Endothelial cell of umbilical vein (primary cell): ENCODE data around the gene UBE2E1. TPM values are rescaled to one million over a fixed set of nuclear protein-coding genes. Genes with fewer than 3 reads are reported as not detected.

Experiments used
- BruUV-seq: library from RNA; stranded (reverse); fragments of 400-500 nt; replicated peaks from 2 replicates; lab custom pipeline; 2021; lab: Mats Ljungman, UMichigan
- CTCF ChIA-PET: fragments of 300-600, 350-600 bp; sonication (Branson Sonifier 250); formaldehyde crosslinking; loops from one replicate; lab custom pipeline; 2021; ENCODE audit warnings: antibody characterized with exemption, inconsistent platforms; lab: Charles Lee
- POLR2A ChIA-PET: fragments of 300-600, 350-600 bp; sonication (Branson Sonifier 250); formaldehyde crosslinking; loops from one replicate; lab custom pipeline; 2021; ENCODE audit warnings: antibody characterized with exemption, inconsistent platforms; lab: Charles Lee
- DNase-seq: peaks from one replicate; pipeline ENCODE4 v3.0.0-alpha.2; 2011; ENCODE audit warnings: low read depth, low spot score
- FAIRE-seq: peaks from 2 replicates; lab custom pipeline; 2011; peaks lifted over from hg19 to GRCh38; lab: Jason Lieb, UNC
- H2AFZ ChIP-seq: 2 replicates; pipeline ENCODE4 v1.6.0; 2012; ENCODE audit warnings: low read depth, low read length, control low read depth, inconsistent platforms
- H3K27ac ChIP-seq: 2 replicates; pipeline ENCODE4 v1.5.1; 2011; ENCODE audit warnings: low read depth, mild to moderate bottlenecking, control low read depth, low read length, moderate library complexity; ENCODE audit not compliant: insufficient read depth
- H3K27me3 ChIP-seq, 2 experiments: 2 replicates each; pipeline versions ENCODE4 v1.6.0 to v1.6.1; 2011; ENCODE audit warnings: low read length in 2 of 2, mixed read lengths in 1 of 2; ENCODE audit not compliant: control insufficient read depth in 2 of 2, insufficient read depth in 2 of 2
- H3K36me3 ChIP-seq, 2 experiments: 2 replicates in 1 of 2; 3 replicates in 1 of 2; pipeline ENCODE4 v1.5.1; 2011; ENCODE audit warnings: low read length in 2 of 2, mild to moderate bottlenecking in 1 of 2, moderate library complexity in 1 of 2; ENCODE audit not compliant: control insufficient read depth in 2 of 2, insufficient read depth in 2 of 2; ENCODE audit errors: extremely low read depth in 1 of 2
- H3K4me1 ChIP-seq: 3 replicates; pipeline ENCODE4 v1.5.1; 2011; ENCODE audit warnings: mild to moderate bottlenecking, low read length; ENCODE audit not compliant: control insufficient read depth, insufficient read depth; ENCODE audit errors: extremely low read depth
- H3K4me2 ChIP-seq: 2 replicates; pipeline ENCODE4 v1.6.1; 2011; ENCODE audit warnings: low read length, control low read depth, mixed read lengths; ENCODE audit not compliant: insufficient read depth
- H3K4me3 ChIP-seq, 3 experiments: fragments of 200-600 bp in 1 of 3; sonication (generic), shearing (Covaris generic) in 1 of 3; replicated peaks in 1 of 3; 2 replicates each; pipeline ENCODE4 v1.5.1; 2011 to 2016; ENCODE audit warnings: control low read depth in 3 of 3, low read length in 3 of 3, mild to moderate bottlenecking in 2 of 3, inconsistent platforms in 1 of 3, low read depth in 1 of 3, moderate library complexity in 1 of 3; ENCODE audit not compliant: insufficient read depth in 1 of 3
- H3K79me2 ChIP-seq: 2 replicates; pipeline ENCODE4 v1.6.0; 2012; ENCODE audit warnings: low read length, inconsistent platforms; ENCODE audit not compliant: control insufficient read depth, insufficient read depth
- H3K9ac ChIP-seq: replicated peaks from 2 replicates; pipeline ENCODE3; 2011; ENCODE audit warnings: low read length, control low read depth; ENCODE audit not compliant: insufficient read depth; ENCODE audit errors: extremely low read depth
- H3K9me1 ChIP-seq: replicated peaks from 3 replicates; pipeline ENCODE4 v1.6.0; 2011; ENCODE audit warnings: mild to moderate bottlenecking, low read length; ENCODE audit not compliant: control insufficient read depth, insufficient read depth; ENCODE audit errors: extremely low read depth
- H3K9me3 ChIP-seq: replicated peaks from 2 replicates; pipeline ENCODE4 v1.5.1; 2012; ENCODE audit warnings: low read length, inconsistent platforms; ENCODE audit not compliant: control insufficient read depth, insufficient read depth
- H4K20me1 ChIP-seq: replicated peaks from 2 replicates; pipeline ENCODE3; 2011; ENCODE audit warnings: mild to moderate bottlenecking, low read length; ENCODE audit not compliant: control insufficient read depth, insufficient read depth; ENCODE audit errors: extremely low read depth
- CTCF ChIP-seq, 2 donors: IDR thresholded peaks; 1 replicate in 1 of 2; 2 replicates in 1 of 2; pipeline ENCODE4 v1.5.1; 2011; ENCODE audit warnings: low read length in 2 of 2, mild to moderate bottlenecking in 2 of 2, moderate library complexity in 2 of 2, control low read depth in 1 of 2, inconsistent platforms in 1 of 2, low read depth in 1 of 2; ENCODE audit not compliant: insufficient read depth in 1 of 2; ENCODE audit errors: extremely low read depth in 1 of 2
- EZH2 ChIP-seq: IDR thresholded peaks from 2 replicates; pipeline ENCODE4 v1.6.1; 2012; ENCODE audit warnings: borderline replicate concordance, low read depth, mild to moderate bottlenecking, moderate library complexity, low read length, inconsistent platforms; ENCODE audit not compliant: severe bottlenecking
- FOS ChIP-seq: IDR thresholded peaks from 2 replicates; pipeline ENCODE4 v1.6.1; 2011; ENCODE audit warnings: mild to moderate bottlenecking, low read length, moderate library complexity, borderline replicate concordance; ENCODE audit not compliant: insufficient read depth
- GATA2 ChIP-seq: IDR thresholded peaks from 2 replicates; pipeline ENCODE4 v1.7.0; 2011; ENCODE audit warnings: low read depth, mild to moderate bottlenecking, moderate library complexity, mixed read lengths, low read length; ENCODE audit not compliant: insufficient read length, insufficient read depth
- JUN ChIP-seq: IDR thresholded peaks from 2 replicates; pipeline ENCODE4 v1.6.1; 2011; ENCODE audit warnings: borderline replicate concordance, low read depth; ENCODE audit not compliant: insufficient read length, insufficient read depth
- MAX ChIP-seq: IDR thresholded peaks from 2 replicates; pipeline ENCODE4 v1.6.1; 2011; ENCODE audit not compliant: insufficient read depth, insufficient read length
- MYC ChIP-seq: IDR thresholded peaks from one replicate; pipeline ENCODE4 v1.6.1; 2011; ENCODE audit warnings: mild to moderate bottlenecking, low read depth, low read length
- POLR2A ChIP-seq: IDR thresholded peaks from 2 replicates; pipeline ENCODE4 v1.6.1; 2012; ENCODE audit warnings: low read depth, mild to moderate bottlenecking, control low read depth, low read length
- POLR2AphosphoS5 ChIP-seq: IDR thresholded peaks from 2 replicates; pipeline ENCODE4 v1.6.1; 2012; ENCODE audit warnings: low read depth, mild to moderate bottlenecking, control low read depth, low read length, moderate library complexity; ENCODE audit not compliant: insufficient read depth
- dilution Hi-C: fragments of 300-500 bp; cut with MboI; formaldehyde crosslinking; loops from one replicate; pipeline ENCODE4 v1.15.0; 2019; ENCODE audit warnings: low sequenced_read_pairs; ENCODE audit not compliant: extremely low pct_ligation_motif_present
- intact Hi-C: fragments of 100-400 bp; cut with micrococcal nuclease; formaldehyde crosslinking; loops from one replicate; pipeline ENCODE4 v1.10.0; 2022
- polyA plus RNA-seq, 4 experiments: library from polyadenylated mRNA; depleted of rRNA in 3 of 4; stranded (reverse) in 3 of 4; unstranded in 1 of 4; fragments of >200 nt; gene quantifications; 2 replicates each; pipeline versions ENCODE4 v1.2.1 to v1.2.3, GENCODE V29; 2011 to 2012; ENCODE audit warnings: missing spikeins in 1 of 4
- total RNA-seq: library from RNA; stranded (reverse); gene quantifications from 2 replicates; pipeline ENCODE4 v1.2.3, GENCODE V29; 2021

The UBE2E1 gene
- total and polyA plus RNA-seq, 2 donors (not counting 3 experiments of a cell fraction or from before 2014, with no cell fraction given): 72.7 to 114 TPM

GRCh38 chr3:23760871-23761373 lies 44.8 kb upstream of the UBE2E1 start:
- no peak overlapping the region for H2AFZ ChIP-seq
- intact Hi-C loops (loop anchor here (1.0 to 5.0 kb wide), 4 partner anchors 48 to 838 kb away; partner anchors contain the start of gene UBE2E2), dilution Hi-C loops (no loop called here)
- H3K9ac ChIP-seq: no peak overlapping the region
- no TSS peak for BruUV-seq
- CTCF ChIA-PET: interaction anchor here (0.7 to 2.3 kb wide), 27 partner anchors 9 to 1197 kb away, joined by 3 to 12 read pairs (median 4); no protein-coding TSS in a partner anchor
- TF ChIP-seq GATA2 (no peak), POLR2AphosphoS5 (no peak), CTCF (IDR thresholded peaks at IDR 0.05; ENCODE audit: extremely low read depth in 1 of 2, insufficient read depth in 1 of 2, low read depth in 1 of 2, low read length in 2 of 2) (no peak), MYC (no peak), JUN (no peak), EZH2 (no peak), FOS (no peak), POLR2A (no peak), MAX (no peak)
- no peak overlapping the region for H3K4me3 ChIP-seq
- POLR2A ChIA-PET: interaction anchor here (0.6 kb wide), 2 partner anchors 26 to 145 kb away, joined by 3 to 9 read pairs; no protein-coding TSS in a partner anchor
- H3K36me3 ChIP-seq: no peaks in the 10 kb centered on the region
- FAIRE-seq (no peak), DNase-seq (no peak)
- H3K27ac ChIP-seq: no peak overlapping the region
- H3K27me3 ChIP-seq: no peaks in the 10 kb centered on the region
- no peaks in the 10 kb centered on the region for H3K9me1 ChIP-seq
- no peaks in the 10 kb centered on the region for H3K9me3 ChIP-seq
- H3K4me1 ChIP-seq: no peaks in the 10 kb centered on the region
- no peak overlapping the region for H3K4me2 ChIP-seq
- no peaks in the 10 kb centered on the region for H3K79me2 ChIP-seq
- H4K20me1 ChIP-seq: no peaks in the 10 kb centered on the region
